Stimulated activated CD4-positive, alpha-beta T cell treated with anti-CD3 and anti-CD28 coated beads, Interleukin-4, amount 100 ng/mL, for 48 hours (primary cell): ENCODE data around the gene ANKRD16.
"Not testable (repeated sequence)": the region's sequence is repeated elsewhere in the genome, so short reads cannot be mapped to it uniquely, and the experiment has no call there.

ENCODE experiments used
- DNase-seq, 2 donors: peaks; one replicate each; pipeline ENCODE4 v3.0.0-alpha.2; 2020; ENCODE audit warnings: low read depth in 2 of 2

The ANKRD16 gene

DNA sequence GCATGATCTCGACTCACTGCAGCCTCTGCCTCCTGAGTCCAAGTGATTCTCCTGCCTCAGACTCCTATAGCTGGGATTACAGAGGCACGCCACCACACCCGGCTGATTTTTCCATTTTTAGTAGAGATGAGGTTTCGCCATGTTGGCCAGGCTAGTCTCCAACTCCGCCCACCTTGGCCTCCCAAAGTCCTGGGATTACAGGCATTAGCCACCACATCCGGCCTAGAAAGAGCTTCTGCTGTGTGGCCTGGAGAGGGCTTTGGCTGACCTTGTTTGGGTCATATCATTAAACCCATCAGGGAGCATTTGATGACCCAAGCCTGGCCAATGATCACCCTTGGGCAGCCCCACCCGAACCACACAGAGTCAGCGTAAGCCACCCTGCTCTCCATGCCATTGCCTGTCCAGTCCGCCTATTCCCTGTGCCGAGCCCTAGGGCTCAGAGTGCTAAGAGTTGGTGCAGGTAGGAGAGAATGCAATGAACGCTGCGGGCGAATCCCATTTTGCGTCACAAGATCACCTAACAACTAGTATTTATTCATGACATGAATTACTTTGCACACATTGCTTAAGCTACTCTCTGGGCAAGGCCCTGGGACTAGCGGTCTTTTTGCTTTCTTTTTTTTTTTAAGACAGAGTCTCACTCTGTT lies 54.1 kb downstream of the ANKRD16 start:
- no peak for DNase-seq

DNA sequence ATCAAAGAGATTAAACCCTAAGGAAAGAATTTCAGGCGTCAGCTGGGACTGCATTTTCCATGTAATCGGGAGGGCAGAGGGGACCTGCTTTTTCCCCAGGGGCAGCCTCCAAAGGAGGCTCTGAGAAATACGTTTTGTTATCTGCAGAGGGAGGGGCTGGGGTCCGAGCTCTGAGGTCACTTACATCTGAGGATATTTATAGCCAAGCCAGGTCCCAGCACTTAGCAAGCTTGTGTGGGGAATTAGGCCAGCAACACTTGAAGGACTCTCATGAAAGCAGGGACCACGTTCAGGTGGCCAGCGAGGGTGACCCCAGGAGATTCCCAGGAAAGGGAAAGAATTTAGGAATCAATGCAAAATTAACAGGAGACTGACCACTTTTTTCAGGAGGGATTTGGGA lies 55.9 kb downstream of the ANKRD16 start:
- no peak for DNase-seq

DNA sequence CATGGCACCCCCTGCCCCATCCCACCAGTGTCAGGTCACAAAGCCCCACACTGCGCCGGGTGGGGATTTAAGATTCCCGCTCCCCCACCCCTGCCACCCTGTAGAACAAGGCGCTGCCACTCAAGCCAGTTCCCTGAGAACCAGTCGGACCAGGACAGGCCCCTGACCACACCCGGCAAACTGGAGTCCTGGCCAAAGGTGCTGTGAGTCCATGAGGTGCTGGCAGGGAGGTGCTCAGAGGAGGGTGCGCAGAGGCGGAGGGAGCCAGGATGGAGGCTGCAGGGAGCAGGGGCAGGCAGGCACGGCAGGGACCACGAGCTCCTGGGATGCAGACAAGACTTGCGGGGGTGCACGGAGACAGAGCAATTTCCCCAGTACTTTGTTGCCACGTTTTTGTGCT lies 56.7 kb downstream of the ANKRD16 start:
- DNase-seq = no peak

DNA sequence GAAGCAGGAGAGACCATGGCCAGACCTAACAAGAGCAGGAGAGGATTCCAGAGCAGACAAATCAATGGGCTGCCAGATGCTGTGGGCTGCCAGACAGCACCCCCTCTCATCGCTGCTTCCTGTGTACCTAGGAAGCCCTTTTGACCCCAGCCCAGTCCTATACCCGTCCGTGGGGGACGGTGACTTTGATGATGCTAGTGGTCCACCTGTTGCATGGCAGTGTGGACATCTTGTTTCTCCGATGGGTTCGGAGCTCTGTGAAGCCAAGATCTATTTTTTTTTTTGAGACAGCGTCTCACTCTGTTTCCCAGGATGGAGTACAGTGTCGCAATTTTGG lies 58.3 kb downstream of the ANKRD16 start:
- no peak for DNase-seq

DNA sequence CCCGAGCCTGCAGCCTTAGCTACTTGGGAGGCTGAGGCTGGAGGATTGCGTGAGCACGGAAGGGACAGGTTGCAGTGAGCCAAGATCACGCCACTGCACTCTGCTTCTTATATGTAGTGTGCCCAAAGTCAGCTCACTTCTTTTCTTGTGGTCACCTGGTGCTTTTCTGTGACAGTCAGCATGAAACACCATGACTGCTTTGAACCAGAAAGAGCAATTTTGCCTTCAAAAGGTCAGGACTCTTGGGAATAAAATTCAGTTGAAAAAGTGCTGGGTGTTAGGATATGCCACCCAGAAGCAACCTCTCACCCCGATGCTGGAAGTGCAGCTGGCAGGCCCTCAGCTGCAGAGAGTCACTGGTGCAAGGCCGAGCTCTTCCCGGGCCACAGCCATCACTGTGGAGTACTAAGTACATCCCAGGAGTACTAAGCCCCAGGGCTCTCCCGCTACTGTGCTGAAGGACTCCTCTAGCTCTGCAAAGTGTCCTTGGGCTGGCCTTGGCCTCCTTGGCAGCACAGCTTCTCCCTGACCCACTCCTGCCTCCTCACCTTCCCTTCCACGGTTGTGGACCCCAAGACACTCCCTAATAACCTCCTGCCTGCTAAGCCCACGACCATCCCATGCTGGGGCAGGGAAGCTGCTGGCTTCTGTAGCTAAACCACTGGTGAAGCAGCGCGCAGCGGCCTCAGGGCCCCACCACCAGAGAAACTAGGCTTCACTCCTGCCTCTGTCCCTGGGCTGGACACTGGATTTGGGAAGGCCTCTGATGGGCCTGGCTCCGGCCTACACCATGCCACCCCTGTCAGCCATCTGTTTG lies 58.9 kb downstream of the ANKRD16 start:
- no peak for DNase-seq

DNA sequence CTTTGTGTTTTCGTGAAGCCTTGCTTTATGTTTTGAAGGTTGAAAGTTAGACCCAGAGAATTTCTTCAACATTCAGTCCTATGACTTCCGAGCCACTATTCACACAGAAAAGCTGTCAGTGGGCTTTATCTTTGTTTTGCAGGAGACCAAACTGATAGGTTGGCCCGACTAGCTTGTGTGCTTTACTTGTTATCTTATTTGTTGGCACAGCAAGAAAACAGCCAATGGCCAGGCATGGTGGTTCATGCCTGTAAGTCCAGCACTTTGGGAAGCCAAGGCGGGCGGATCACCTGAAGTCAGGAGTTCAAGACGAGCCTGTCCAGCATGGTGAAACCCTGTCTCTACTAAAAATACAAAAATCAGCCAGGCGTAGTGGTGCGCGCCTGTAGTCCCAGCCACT lies 60.4 kb downstream of the ANKRD16 start:
- no peak for DNase-seq

DNA sequence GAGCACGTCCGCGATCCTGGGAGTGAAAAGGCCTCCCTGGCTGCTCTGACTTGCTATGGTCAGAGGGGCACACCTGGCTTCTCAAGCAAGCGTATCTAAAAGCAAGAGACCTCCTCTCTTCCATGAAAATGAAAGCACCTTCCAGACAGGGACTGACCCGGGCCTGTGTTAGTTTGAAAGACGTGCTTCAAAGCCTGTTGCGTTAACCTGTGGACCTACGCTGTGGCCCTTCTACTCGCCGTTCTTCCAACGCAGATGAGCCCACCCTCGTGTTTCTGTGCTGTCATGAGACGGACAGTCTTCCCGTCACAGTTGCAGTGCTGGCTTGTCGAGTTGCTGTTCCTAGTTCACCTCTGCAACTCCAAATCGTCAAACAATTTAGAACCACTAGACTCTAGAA lies 61.0 kb downstream of the ANKRD16 start:
- DNase-seq = no peak

DNA sequence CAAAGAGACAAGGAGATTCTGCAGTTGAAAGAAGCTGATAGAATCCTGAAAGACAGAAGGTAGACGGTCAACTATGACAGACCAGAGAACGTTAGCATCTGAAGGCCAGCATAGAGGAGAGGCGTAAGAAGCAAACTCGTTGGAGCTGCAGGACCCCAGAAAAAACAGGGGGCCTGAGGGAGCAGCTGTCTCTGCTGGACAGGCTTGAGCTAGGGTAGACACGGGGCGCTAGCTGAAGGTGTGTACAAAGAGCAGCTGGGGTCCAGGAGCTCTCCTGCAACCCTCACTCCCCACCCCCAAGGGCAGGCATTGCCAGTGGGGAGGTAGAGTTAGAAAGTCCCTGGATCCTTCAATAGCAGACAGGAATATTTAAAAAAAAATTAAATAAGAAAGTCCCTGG lies 61.9 kb downstream of the ANKRD16 start:
- no peak for DNase-seq

DNA sequence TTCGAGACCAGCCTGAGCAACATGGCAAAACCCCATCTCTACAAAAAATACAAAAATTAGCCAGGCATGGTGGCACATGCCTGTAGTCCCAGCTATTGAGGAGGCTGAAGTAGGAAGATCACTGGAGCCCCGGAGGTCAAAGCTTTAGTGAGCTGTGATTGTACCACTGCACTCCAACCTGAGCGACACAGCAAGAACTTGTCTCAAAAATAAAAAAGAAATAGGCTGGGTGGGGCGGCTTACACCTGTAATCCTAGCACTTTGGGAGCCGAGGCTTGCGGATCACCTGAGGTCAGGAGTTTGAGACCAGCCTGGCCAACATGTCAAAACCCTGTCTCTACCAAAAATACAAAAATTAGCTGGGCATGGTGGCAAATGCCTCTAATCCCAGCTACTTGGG lies 63.2 kb downstream of the ANKRD16 start:
- not testable (repeated sequence) for DNase-seq

DNA sequence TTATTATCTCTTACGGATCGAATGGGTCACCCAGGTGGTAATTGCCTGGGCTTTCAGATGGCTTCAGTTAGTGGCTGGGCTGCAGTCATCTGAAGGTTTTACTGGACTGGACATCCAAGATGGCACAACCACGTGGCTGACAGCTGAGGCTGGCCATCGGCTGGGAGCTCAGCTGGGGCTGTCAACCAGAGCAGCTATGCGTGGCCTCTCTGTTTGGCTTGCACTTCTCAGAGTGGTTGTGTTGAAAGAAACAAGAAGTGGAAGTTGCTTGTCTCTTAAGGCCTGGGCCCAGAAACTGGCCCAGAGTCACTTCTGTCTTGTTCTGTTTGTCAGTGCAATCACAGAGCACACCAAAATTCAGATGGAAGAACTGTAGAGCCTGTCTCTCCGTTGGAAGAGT lies 70.8 kb downstream of the ANKRD16 start:
- no peak for DNase-seq

DNA sequence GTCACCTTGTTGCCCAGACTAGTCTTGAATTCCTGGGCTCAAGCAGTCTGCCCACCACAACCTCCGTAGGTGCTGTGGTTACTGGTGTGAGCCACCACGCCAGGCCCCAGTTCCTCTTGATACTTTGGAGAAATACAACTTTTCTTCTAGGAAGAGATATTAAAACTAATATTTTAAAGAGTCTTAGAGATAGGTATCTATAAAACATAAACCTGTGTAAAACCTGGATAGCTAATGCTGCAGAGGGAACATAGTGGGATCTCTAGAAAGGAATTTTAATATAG lies 71.7 kb downstream of the ANKRD16 start:
- no peak for DNase-seq

DNA sequence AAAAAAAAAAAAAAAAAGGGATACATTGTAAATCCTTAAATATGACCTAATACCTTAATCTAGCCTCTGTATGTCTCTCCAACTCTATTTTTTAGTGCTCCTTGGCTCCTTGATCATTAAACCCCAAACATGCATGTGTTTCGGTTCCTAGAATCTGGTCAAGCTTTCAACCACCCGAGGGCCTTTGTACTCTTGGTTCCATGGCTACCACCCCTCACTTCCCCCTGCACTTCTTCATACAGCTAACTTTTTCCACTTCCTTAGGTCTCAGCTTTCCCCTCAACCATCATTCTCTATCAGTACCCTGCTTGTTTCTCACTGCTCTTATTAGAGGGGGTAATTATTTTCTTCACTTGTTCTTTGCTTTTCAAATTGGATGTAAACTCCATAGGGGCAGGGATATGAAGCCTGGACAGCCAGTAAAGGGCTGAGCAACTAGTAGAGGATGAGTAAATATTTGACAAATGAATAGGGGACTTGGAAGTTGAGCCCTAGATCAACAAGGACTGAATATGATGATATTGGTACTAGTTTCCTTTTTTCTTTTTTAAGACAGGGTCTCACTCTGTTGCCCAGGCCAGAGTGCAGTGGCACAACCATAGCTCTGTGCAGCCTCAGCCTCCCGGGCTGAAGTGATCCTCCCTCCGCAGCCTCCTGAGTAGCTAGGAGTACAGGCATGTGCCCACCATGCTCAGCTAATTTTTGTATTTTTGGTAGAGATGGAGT lies 72.2 kb downstream of the ANKRD16 start:
- DNase-seq = no peak

DNA sequence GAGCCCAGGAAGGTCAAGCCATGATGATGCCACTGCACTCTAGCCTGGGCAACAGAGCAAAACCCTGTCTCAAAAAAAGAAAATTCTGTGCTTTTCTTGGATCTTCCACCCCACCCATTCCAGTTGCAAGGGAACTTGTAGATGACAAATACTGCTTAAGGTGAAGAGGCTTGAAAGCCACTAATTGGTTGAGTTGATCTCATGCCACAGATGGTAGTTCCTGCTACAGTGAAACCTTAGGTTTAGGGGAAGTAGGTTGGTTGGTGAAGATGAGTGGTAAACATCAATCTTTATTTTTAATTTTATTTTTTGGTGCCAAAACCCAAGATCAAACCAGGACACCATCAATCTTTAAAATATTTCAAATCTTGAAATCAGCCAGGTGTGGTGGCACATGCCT lies 73.5 kb downstream of the ANKRD16 start:
- no peak for DNase-seq

DNA sequence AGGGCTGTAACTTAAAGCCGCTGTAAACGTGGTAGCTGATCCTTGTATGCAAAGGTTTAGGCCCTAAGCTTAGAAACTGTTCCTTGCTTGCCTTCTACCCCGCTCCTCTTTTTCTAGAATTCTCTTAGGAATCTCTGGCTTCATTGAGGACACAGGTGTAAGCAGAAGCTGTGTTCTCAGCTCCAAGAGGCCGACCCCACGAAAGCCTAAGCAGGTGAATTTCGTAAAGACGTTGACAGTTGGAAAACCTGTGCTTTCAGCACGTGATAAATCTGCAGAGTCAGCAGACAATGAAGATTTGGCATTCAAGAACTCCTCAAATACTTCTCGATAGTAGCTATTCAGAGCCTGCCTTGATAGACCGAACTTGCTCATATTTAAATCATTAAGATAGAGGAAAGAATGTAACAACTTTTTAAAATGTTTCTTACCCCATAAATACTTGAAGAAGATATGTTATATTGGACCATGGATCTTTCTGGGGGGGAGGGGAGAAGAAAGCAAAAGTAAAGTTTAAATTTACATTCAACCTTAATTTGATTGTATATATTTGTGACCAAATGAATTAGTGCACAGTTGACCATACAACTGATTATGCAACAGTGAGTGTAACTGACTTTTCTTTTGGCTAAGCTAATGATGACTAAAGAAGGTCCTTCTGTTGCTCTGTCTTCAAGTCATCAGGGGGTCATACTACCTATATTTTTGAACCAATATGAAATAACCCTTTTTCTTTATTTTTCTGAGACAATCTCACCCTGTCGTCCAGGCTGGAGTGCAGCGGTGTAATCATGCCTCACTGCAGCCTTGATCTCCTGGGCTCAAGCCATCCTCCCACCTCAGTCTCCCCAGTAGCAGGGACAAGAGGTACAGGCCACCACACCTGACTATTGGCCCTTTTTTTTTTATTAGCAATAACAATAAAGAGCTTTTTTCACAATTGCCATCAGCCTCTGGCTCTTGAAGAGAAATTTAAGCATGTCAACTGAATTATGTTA lies 75.3 kb downstream of the ANKRD16 start:
- DNase-seq = peak in 1 of 2 donors; percentile 4

DNA sequence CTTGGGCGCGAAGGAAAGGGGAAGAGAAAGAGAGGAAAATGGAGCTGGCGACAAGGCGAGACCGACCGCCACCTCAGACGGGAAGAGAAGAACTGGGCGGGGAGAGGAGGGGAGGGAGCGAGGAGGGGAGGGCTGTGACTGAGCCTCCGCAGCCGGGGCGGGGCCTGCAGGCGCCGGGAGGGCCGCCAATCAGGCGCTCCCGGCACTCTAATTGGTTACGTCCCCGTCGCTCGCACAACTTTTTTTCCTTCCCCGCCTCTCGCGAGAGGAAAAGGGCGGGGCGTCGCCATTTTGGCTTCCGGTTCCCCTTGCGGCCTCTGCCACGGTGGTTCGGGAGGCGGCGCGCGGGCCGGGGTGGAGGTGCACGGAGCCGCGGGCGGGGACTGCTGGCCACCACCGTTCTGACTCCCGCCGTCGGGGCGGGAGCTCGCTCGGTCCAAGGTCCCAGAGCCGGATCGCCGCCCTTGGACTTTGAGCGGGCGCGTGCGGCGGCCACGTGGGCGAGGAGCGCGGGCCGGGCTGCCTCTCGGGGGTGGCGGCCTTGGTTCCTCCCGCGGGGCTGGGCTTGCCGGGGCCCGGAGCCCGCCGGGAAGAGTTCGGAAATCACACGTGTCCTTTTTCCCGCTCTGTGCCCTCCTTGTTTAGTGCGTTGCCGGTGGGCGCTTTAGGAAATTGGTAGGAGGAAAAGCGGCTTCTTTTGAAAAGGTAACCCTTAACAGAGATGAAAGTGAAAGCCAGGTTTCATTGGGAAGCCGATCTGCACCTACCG lies 76.2 kb downstream of the ANKRD16 start, which contains the start of gene GDI2:
Gene GDI2 (minus strand): TSS at position 94 of the 769 bp plus-strand sequence. CDS start 176 bp downstream, outside the sequence.
- peak; percentile 93 for DNase-seq

DNA sequence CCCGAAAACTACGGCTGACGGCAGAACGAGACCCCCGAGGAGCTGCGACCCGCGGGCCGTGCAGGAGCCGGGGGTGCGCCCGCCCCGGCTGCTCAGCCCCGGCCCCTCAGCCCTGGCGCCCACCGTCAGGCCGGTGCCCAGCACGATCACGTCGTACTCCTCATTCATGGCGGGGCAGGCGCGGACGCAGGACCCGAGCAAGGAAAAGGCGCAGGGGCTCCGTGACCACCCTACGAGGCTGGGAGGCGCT lies 76.7 kb downstream of the ANKRD16 start:
- DNase-seq = no peak

DNA sequence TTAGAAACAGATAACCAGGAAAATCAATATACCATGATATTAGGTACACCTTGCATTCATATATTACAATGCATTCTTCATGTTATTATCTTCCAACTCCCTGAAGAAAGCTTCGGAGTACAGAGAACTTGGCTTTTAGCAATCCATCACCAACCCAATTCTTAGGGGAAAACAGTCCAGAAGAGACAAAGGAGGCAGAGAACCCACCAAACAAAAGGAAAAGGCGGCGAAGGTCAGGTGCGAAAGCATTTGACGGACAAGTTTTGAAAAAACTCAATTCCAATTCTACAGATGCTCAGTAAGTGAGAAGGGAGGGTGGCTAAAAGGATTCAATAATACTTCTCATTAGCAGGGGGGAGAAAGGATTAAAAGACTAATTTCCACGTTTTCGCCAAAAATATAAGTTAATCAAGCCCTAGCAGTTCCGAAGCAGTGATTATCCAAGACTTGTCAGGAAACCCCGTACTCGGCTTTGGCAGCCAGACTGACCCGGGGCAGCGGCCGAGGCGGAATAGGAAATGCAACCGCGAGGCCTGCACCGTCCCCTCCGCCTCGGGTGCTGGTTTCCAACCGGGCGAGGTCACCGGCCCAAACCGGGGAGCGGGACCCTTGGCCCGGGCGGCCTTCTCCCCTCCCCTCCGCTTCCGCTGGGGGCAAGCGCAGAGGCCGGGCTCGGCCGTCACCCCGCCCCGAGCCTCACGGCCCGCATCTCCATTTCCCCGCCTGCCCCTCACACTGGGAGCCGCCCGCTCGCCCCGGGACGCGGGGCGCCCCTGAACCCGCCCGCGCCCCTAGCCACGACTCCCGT lies 77.2 kb downstream of the ANKRD16 start:
- DNase-seq = peak; percentile 19 to 24
